Measurements from ENCODE around the gene SUSD6. TPM values are rescaled to one million over a fixed set of nuclear protein-coding genes. Genes with fewer than 3 reads are reported as not detected.
A peak's percentile ranks its signal among the peaks of the same experiment; 100 is the strongest.
"Not testable (repeated sequence)": the region's sequence is repeated elsewhere in the genome, so short reads cannot be mapped to it uniquely, and the experiment has no call there.

The SUSD6 gene
- total and polyA plus RNA-seq, 2 experiments from 2014 or later: 15.7 to 28.4 TPM

DNA sequence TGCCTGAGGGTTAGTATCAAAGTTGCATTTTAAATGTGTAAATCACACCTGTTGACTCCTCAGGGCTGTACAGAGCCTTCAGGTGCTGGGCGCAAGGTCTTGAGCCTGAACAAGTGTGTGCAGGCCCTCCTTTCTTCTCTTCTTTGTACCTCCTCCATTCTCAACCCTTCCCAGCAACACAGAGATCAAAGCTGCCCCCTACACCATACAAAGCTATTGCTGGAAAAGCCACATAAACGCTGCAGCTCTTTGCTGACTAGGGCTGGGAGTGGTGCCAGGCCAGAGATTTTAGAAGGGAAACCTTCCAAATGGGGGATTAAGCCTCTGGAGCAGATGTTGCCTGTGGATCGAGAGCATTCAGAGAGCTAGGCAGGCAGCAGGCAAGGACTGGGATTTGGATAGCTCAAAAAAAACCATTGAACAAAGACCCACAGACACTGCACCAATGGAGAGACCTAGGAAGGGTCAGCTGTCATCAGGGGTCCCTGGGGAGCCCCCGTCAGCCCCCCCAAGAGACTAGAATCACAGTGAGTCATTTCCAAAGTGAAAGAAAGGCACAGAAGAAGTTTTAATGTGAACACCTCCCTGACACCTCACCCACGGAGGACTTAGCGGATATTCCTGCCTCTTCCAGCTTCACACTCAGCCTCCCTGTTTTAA lies 18.2 kb upstream of the SUSD6 start:
- peak overlapping the region; percentile 33 for H3K4me2 ChIP-seq
- H3K9me2 ChIP-seq (replicated peaks; ENCODE audit: insufficient read depth): no peaks in the 10 kb centered on the region
- H2AFZ ChIP-seq: no peak overlapping the region
- H3K4me1 ChIP-seq (ENCODE audit: insufficient read depth): peaks cover 21% of the 10 kb centered on the region
- no peaks in the 10 kb centered on the region for H4K20me1 ChIP-seq (ENCODE audit: insufficient read depth, poor library complexity, severe bottlenecking)
- no peaks in the 10 kb centered on the region for H3K27me3 ChIP-seq
- H3K9me3 ChIP-seq (ENCODE audit: low read depth): no peaks in the 10 kb centered on the region
- peak overlapping the region; percentile 71 for H3K27ac ChIP-seq
- no peak overlapping the region for H3K4me3 ChIP-seq
- TF ChIP-seq EZH2 (IDR thresholded peaks at IDR 0.05; ENCODE audit: borderline replicate concordance): no peak
- TF ChIP-seq EZH2phosphoT487 (IDR thresholded peaks at IDR 0.05; ENCODE audit: low read depth, severe bottlenecking, unreplicated experiment): no peak
- TF ChIP-seq CTCF (IDR thresholded peaks at IDR 0.05; ENCODE audit: poor library complexity): no peak
- WGBS (ENCODE audit: low lambda C conversion rate, missing lambda C conversion rate): 55% methylated on average over 6 of the region's 6 CpGs
- no peaks in the 10 kb centered on the region for H3K79me2 ChIP-seq
- peak; percentile 81 for DNase-seq (ENCODE audit: low spot score)
- H3K36me3 ChIP-seq (replicated peaks; ENCODE audit: insufficient read depth, low read depth): no peaks in the 10 kb centered on the region

DNA sequence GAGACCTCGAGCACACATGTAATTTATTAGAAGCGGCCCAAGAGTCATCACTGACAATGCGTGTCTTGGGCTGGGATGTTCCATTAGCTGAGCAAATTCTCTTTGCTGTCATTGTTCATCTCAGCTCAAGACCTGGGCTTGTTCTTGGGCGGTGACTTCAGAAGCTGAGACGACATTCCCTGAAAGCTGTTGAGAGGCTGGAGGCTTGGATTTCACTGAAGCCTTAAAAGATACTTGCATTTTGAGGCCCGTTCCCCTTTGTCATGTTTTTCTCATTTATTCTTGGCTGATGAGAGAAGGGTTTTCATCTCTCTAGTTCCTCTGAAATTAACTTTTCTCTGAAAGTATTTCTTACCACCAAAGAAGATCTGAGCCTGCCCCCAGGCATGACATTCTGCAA lies 16.6 kb upstream of the SUSD6 start:
- no peaks in the 10 kb centered on the region for H4K20me1 ChIP-seq (ENCODE audit: insufficient read depth, poor library complexity, severe bottlenecking)
- DNase-seq (ENCODE audit: low spot score): peak; percentile 5
- H2AFZ ChIP-seq: no peak overlapping the region
- H3K27ac ChIP-seq: peak overlapping the region; percentile 59
- H3K9me2 ChIP-seq (replicated peaks; ENCODE audit: insufficient read depth): no peaks in the 10 kb centered on the region
- H3K4me2 ChIP-seq: no peak overlapping the region
- no peaks in the 10 kb centered on the region for H3K9me3 ChIP-seq (ENCODE audit: low read depth)
- no peak overlapping the region for H3K4me3 ChIP-seq
- no peaks in the 10 kb centered on the region for H3K36me3 ChIP-seq (replicated peaks; ENCODE audit: insufficient read depth, low read depth)
- H3K4me1 ChIP-seq (ENCODE audit: insufficient read depth): peaks cover 21% of the 10 kb centered on the region
- TF ChIP-seq CTCF (IDR thresholded peaks at IDR 0.05; ENCODE audit: poor library complexity) (no peak), EZH2phosphoT487 (IDR thresholded peaks at IDR 0.05; ENCODE audit: low read depth, severe bottlenecking, unreplicated experiment) (no peak), EZH2 (IDR thresholded peaks at IDR 0.05; ENCODE audit: borderline replicate concordance) (no peak)
- no peaks in the 10 kb centered on the region for H3K27me3 ChIP-seq
- no peaks in the 10 kb centered on the region for H3K79me2 ChIP-seq
- 87% methylated on average over 6 of the region's 6 CpGs for WGBS (ENCODE audit: low lambda C conversion rate, missing lambda C conversion rate)

- H4K20me1 ChIP-seq (ENCODE audit: insufficient read depth, poor library complexity, severe bottlenecking): no peaks in the 10 kb centered on the region
- no peaks in the 10 kb centered on the region for H3K36me3 ChIP-seq (replicated peaks; ENCODE audit: insufficient read depth, low read depth)
- peak overlapping the region; percentile 59 for H3K27ac ChIP-seq
- no peaks in the 10 kb centered on the region for H3K79me2 ChIP-seq
- H3K27me3 ChIP-seq: no peaks in the 10 kb centered on the region
- no peaks in the 10 kb centered on the region for H3K9me2 ChIP-seq (replicated peaks; ENCODE audit: insufficient read depth)
- H3K4me1 ChIP-seq (ENCODE audit: insufficient read depth): peaks cover 21% of the 10 kb centered on the region
- no peak overlapping the region for H3K4me2 ChIP-seq
- no peak overlapping the region for H3K4me3 ChIP-seq
- TF ChIP-seq CTCF (IDR thresholded peaks at IDR 0.05; ENCODE audit: poor library complexity): no peak
- TF ChIP-seq EZH2phosphoT487 (IDR thresholded peaks at IDR 0.05; ENCODE audit: low read depth, severe bottlenecking, unreplicated experiment): no peak
- TF ChIP-seq EZH2 (IDR thresholded peaks at IDR 0.05; ENCODE audit: borderline replicate concordance): no peak
- 93% methylated on average over 5 of the region's 5 CpGs for WGBS (ENCODE audit: low lambda C conversion rate, missing lambda C conversion rate)
- DNase-seq (ENCODE audit: low spot score): no peak
- H3K9me3 ChIP-seq (ENCODE audit: low read depth): no peaks in the 10 kb centered on the region
- H2AFZ ChIP-seq: no peak overlapping the region
Measured at GRCh38 chr14:69595336-69595735, 16.1 kb upstream of the SUSD6 start.

DNA sequence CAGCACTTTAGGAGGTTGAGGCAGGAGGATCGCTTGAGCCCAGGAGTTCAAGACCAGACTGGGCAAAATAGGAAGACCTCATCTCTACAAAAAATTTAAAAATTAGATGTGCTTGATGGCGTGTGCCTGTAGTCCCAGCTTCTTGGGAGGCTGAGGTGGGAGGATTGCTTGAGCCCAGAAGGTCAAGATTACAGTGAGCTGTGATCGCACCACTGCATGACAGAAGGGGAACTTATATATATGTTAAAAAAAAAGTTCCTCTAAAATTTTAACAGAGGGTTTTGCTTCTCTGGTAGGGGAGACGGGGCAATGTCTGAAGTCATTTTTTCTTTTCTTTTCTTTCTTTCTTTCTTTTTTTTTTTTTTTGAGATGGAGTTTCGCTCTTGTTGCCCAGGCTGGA lies 12.0 kb upstream of the SUSD6 start:
- not testable (repeated sequence) for H3K79me2 ChIP-seq; H3K9me3 ChIP-seq (ENCODE audit: low read depth); H3K36me3 ChIP-seq (replicated peaks; ENCODE audit: insufficient read depth, low read depth); H3K4me2 ChIP-seq; H3K9me2 ChIP-seq (replicated peaks; ENCODE audit: insufficient read depth); DNase-seq (ENCODE audit: low spot score); H3K4me3 ChIP-seq; H2AFZ ChIP-seq; H3K27ac ChIP-seq; H3K4me1 ChIP-seq (ENCODE audit: insufficient read depth); H3K27me3 ChIP-seq; H4K20me1 ChIP-seq (ENCODE audit: insufficient read depth, poor library complexity, severe bottlenecking)
- WGBS (ENCODE audit: low lambda C conversion rate, missing lambda C conversion rate): 92% methylated on average over 5 of the region's 5 CpGs
